ENCODE measurements around the gene UNKL.

UNKL gene

GRCh38 chr16:1333149-1333812, 81.2 kb downstream of the UNKL start, which contains the start of gene BAIAP3:
BAIAP3 (plus strand) TSS chr16:1333645; CDS start chr16:1338550, 4,905 bp downstream.
- Histone ChIP-seq H3K36me3 (ENCODE audit: control insufficient read depth in 1 of 2, insufficient read depth in 2 of 2, low read length in 2 of 2) (no peaks in the 10 kb centered on the region), H3K18ac (ENCODE audit: low read length) (no peak within 1 kb of the TSS), H4K8ac (ENCODE audit: low read depth, low read length) (peak within 1 kb of the TSS; percentile 30), H3K79me1 (ENCODE audit: low read length) (peaks cover 9% of the 10 kb centered on the region), H2AFZ (ENCODE audit: insufficient read depth, low read length, poor library complexity) (peak within 1 kb of the TSS; percentile 52), H3K27ac (ENCODE audit: low read depth, low read length) (no peak within 1 kb of the TSS), H3K27me3 (ENCODE audit: insufficient read depth, low read length) (peaks cover 39% of the 10 kb centered on the region), H2BK12ac (ENCODE audit: low read length) (peak within 1 kb of the TSS; percentile 28), H2BK120ac (ENCODE audit: insufficient read depth, low read length, poor library complexity) (no peak within 1 kb of the TSS), H2BK5ac (ENCODE audit: low read depth, low read length, poor library complexity) (no peak within 1 kb of the TSS), H3K14ac (ENCODE audit: low read length) (no peak within 1 kb of the TSS), H3K4me1 (ENCODE audit: control insufficient read depth in 1 of 2, insufficient read depth in 2 of 2, low read length in 2 of 2) (peaks cover 22 to 27% of the 10 kb centered on the region in 2 experiments), H3K23ac (ENCODE audit: low read length) (no peak within 1 kb of the TSS), H3K4ac (ENCODE audit: low read depth, low read length) (no peak within 1 kb of the TSS), H3K79me2 (ENCODE audit: control insufficient read depth, insufficient read depth, low read length, poor library complexity) (no peaks in the 10 kb centered on the region), H4K91ac (ENCODE audit: low read depth, low read length) (no peak within 1 kb of the TSS), H3K9ac (ENCODE audit: low read length) (no peak within 1 kb of the TSS), H4K12ac (ENCODE audit: low read depth, low read length) (no peak within 1 kb of the TSS), H3K4me3 (ENCODE audit: low read depth, low read length) (peak within 1 kb of the TSS; percentile 25), H3K9me3 (ENCODE audit: insufficient read depth, low read depth, low read length) (peaks cover 7% of the 10 kb centered on the region), H3K4me2 (ENCODE audit: low read length) (peak within 1 kb of the TSS; percentile 63), H2AK5ac (ENCODE audit: low read length) (peak within 1 kb of the TSS; percentile 30)
- DNase-seq = peak in 1 of 2 donors; percentile 45
- WGBS (ENCODE audit: extremely low coverage, insufficient coverage, insufficient read length) = no CpG with 5 or more reads among the region's 83 CpGs

GRCh38 chr16:1332618-1333148, 81.8 kb downstream of the UNKL start:
- Histone ChIP-seq H2BK120ac (ENCODE audit: insufficient read depth, low read length, poor library complexity) (no peak overlapping the region), H3K4me3 (ENCODE audit: low read depth, low read length) (no peak overlapping the region), H4K8ac (ENCODE audit: low read depth, low read length) (peak overlapping the region; percentile 30), H3K4me1 (ENCODE audit: control insufficient read depth in 1 of 2, insufficient read depth in 2 of 2, low read length in 2 of 2) (peaks cover 22 to 27% of the 10 kb centered on the region in 2 experiments), H3K27me3 (ENCODE audit: insufficient read depth, low read length) (peaks cover 39% of the 10 kb centered on the region), H2AFZ (ENCODE audit: insufficient read depth, low read length, poor library complexity) (no peak overlapping the region), H2AK5ac (ENCODE audit: low read length) (no peak overlapping the region), H4K12ac (ENCODE audit: low read depth, low read length) (no peak overlapping the region), H3K4ac (ENCODE audit: low read depth, low read length) (no peak overlapping the region), H3K79me1 (ENCODE audit: low read length) (peaks cover 9% of the 10 kb centered on the region), H3K4me2 (ENCODE audit: low read length) (peak overlapping the region; percentile 63), H2BK12ac (ENCODE audit: low read length) (peak overlapping the region; percentile 28), H2BK5ac (ENCODE audit: low read depth, low read length, poor library complexity) (no peak overlapping the region), H3K27ac (ENCODE audit: low read depth, low read length) (no peak overlapping the region), H3K79me2 (ENCODE audit: control insufficient read depth, insufficient read depth, low read length, poor library complexity) (no peaks in the 10 kb centered on the region), H3K18ac (ENCODE audit: low read length) (no peak overlapping the region), H3K9ac (ENCODE audit: low read length) (no peak overlapping the region), H4K91ac (ENCODE audit: low read depth, low read length) (no peak overlapping the region), H3K36me3 (ENCODE audit: control insufficient read depth in 1 of 2, insufficient read depth in 2 of 2, low read length in 2 of 2) (no peaks in the 10 kb centered on the region), H3K23ac (ENCODE audit: low read length) (no peak overlapping the region), H3K14ac (ENCODE audit: low read length) (no peak overlapping the region), H3K9me3 (ENCODE audit: insufficient read depth, low read depth, low read length) (peaks cover 7% of the 10 kb centered on the region)
- no CpG with 5 or more reads among the region's 26 CpGs for WGBS (ENCODE audit: extremely low coverage, insufficient coverage, insufficient read length)
- no peak for DNase-seq

- Histone ChIP-seq H4K12ac (ENCODE audit: low read depth, low read length) (peak overlapping the region; percentile 57), H3K4me1 (ENCODE audit: control insufficient read depth in 1 of 2, insufficient read depth in 2 of 2, low read length in 2 of 2) (peaks cover 22 to 27% of the 10 kb centered on the region in 2 experiments), H3K18ac (ENCODE audit: low read length) (peak overlapping the region; percentile 76), H3K4me3 (ENCODE audit: low read depth, low read length) (no peak overlapping the region), H3K9me3 (ENCODE audit: insufficient read depth, low read depth, low read length) (peaks cover 7% of the 10 kb centered on the region), H2AFZ (ENCODE audit: insufficient read depth, low read length, poor library complexity) (peak overlapping the region; percentile 75), H2BK120ac (ENCODE audit: insufficient read depth, low read length, poor library complexity) (peak overlapping the region; percentile 64), H2AK5ac (ENCODE audit: low read length) (peak overlapping the region; percentile 90), H3K79me2 (ENCODE audit: control insufficient read depth, insufficient read depth, low read length, poor library complexity) (no peaks in the 10 kb centered on the region), H3K4ac (ENCODE audit: low read depth, low read length) (peak overlapping the region; percentile 22), H3K27me3 (ENCODE audit: insufficient read depth, low read length) (peaks cover 39% of the 10 kb centered on the region), H3K36me3 (ENCODE audit: control insufficient read depth in 1 of 2, insufficient read depth in 2 of 2, low read length in 2 of 2) (no peaks in the 10 kb centered on the region), H3K23ac (ENCODE audit: low read length) (no peak overlapping the region), H2BK12ac (ENCODE audit: low read length) (peak overlapping the region; percentile 92), H3K79me1 (ENCODE audit: low read length) (peaks cover 9% of the 10 kb centered on the region), H3K9ac (ENCODE audit: low read length) (no peak overlapping the region), H3K4me2 (ENCODE audit: low read length) (peak overlapping the region; percentile 63), H4K91ac (ENCODE audit: low read depth, low read length) (peak overlapping the region; percentile 93), H4K8ac (ENCODE audit: low read depth, low read length) (peak overlapping the region; percentile 78), H3K14ac (ENCODE audit: low read length) (peak overlapping the region; percentile 71), H3K27ac (ENCODE audit: low read depth, low read length) (no peak overlapping the region), H2BK5ac (ENCODE audit: low read depth, low read length, poor library complexity) (peak overlapping the region; percentile 41)
- WGBS (ENCODE audit: extremely low coverage, insufficient coverage, insufficient read length) = no CpG with 5 or more reads among the region's 34 CpGs
- peak; percentile 63 to 86 for DNase-seq
Observed at GRCh38 chr16:1331712-1332617, 82.5 kb downstream of the UNKL start.

- peak overlapping the region; percentile 41 for H2BK5ac ChIP-seq (ENCODE audit: low read depth, low read length, poor library complexity)
- no CpG with 5 or more reads among the region's 22 CpGs for WGBS (ENCODE audit: extremely low coverage, insufficient coverage, insufficient read length)
- peak overlapping the region; percentile 63 for H3K4me2 ChIP-seq (ENCODE audit: low read length)
- peak overlapping the region; percentile 92 for H2BK12ac ChIP-seq (ENCODE audit: low read length)
- H3K36me3 ChIP-seq (ENCODE audit: control insufficient read depth in 1 of 2, insufficient read depth in 2 of 2, low read length in 2 of 2) = no peaks in the 10 kb centered on the region
- H3K4me3 ChIP-seq (ENCODE audit: low read depth, low read length) = no peak overlapping the region
- H3K18ac ChIP-seq (ENCODE audit: low read length) = peak overlapping the region; percentile 76
- no peaks in the 10 kb centered on the region for H3K79me2 ChIP-seq (ENCODE audit: control insufficient read depth, insufficient read depth, low read length, poor library complexity)
- peak overlapping the region; percentile 75 for H2AFZ ChIP-seq (ENCODE audit: insufficient read depth, low read length, poor library complexity)
- no peak overlapping the region for H3K27ac ChIP-seq (ENCODE audit: low read depth, low read length)
- H3K14ac ChIP-seq (ENCODE audit: low read length) = peak overlapping the region; percentile 71
- H3K9ac ChIP-seq (ENCODE audit: low read length) = no peak overlapping the region
- H3K23ac ChIP-seq (ENCODE audit: low read length) = no peak overlapping the region
- H4K12ac ChIP-seq (ENCODE audit: low read depth, low read length) = peak overlapping the region; percentile 57
- H4K91ac ChIP-seq (ENCODE audit: low read depth, low read length) = peak overlapping the region; percentile 93
- H3K9me3 ChIP-seq (ENCODE audit: insufficient read depth, low read depth, low read length) = peaks cover 7% of the 10 kb centered on the region
- H2AK5ac ChIP-seq (ENCODE audit: low read length) = peak overlapping the region; percentile 90
- H2BK120ac ChIP-seq (ENCODE audit: insufficient read depth, low read length, poor library complexity) = peak overlapping the region; percentile 64
- H4K8ac ChIP-seq (ENCODE audit: low read depth, low read length) = peak overlapping the region; percentile 78
- peak overlapping the region; percentile 22 for H3K4ac ChIP-seq (ENCODE audit: low read depth, low read length)
- H3K4me1 ChIP-seq (ENCODE audit: control insufficient read depth in 1 of 2, insufficient read depth in 2 of 2, low read length in 2 of 2) = peaks cover 22 to 27% of the 10 kb centered on the region in 2 experiments
- DNase-seq = no peak
- peaks cover 37% of the 10 kb centered on the region for H3K27me3 ChIP-seq (ENCODE audit: insufficient read depth, low read length)
- H3K79me1 ChIP-seq (ENCODE audit: low read length) = peaks cover 9% of the 10 kb centered on the region
Observed at GRCh38 chr16:1330931-1331711, 83.4 kb downstream of the UNKL start.
